OCI-LY3 (cell line): ENCODE results near the gene HKDC1.
A peak's percentile ranks its signal among the peaks of the same experiment; 100 is the strongest.

Source experiments
- H2AFZ ChIP-seq: fragments of 200-600, 300-600 bp; shearing (Covaris generic); 2 replicates; pipeline ENCODE4 v1.6.0; 2014; ENCODE audit warnings: antibody characterized with exemption, low read depth, low read length
- H3K27ac ChIP-seq: fragments of 200-600, 300-600 bp; sonication (generic); 2 replicates; pipeline ENCODE4 v1.5.1; 2014; ENCODE audit warnings: mild to moderate bottlenecking, low read length, moderate library complexity, mixed read lengths
- H3K27me3 ChIP-seq: fragments of 200-600, 300-600 bp; sonication (generic); 2 replicates; pipeline ENCODE4 v1.6.1; 2014; ENCODE audit warnings: low read depth, low read length, mixed read lengths
- H3K36me3 ChIP-seq: fragments of 200-600, 300-600 bp; sonication (generic); replicated peaks from 2 replicates; pipeline ENCODE3; 2014; ENCODE audit warnings: low read depth, low read length, mixed read lengths
- H3K4me1 ChIP-seq: fragments of 300-600, 200-600 bp; sonication (generic); 2 replicates; pipeline ENCODE4 v1.6.1; 2014; ENCODE audit warnings: low read length, mixed read lengths
- H3K4me2 ChIP-seq: fragments of 200-600, 300-600 bp; sonication (generic); 2 replicates; pipeline ENCODE4 v1.6.1; 2014; ENCODE audit warnings: low read length, mixed read lengths
- H3K4me3 ChIP-seq: fragments of 300-600, 200-600 bp; sonication (generic); 2 replicates; pipeline ENCODE4 v1.5.1; 2014; ENCODE audit warnings: antibody characterized with exemption, mild to moderate bottlenecking, low read length, moderate library complexity
- H3K79me2 ChIP-seq: fragments of 300-600, 200-600 bp; shearing (Covaris generic); 2 replicates; pipeline ENCODE4 v1.6.1; 2014; ENCODE audit warnings: mild to moderate bottlenecking, low read length, mixed read lengths
- H3K9ac ChIP-seq: fragments of 300-600, 200-600 bp; shearing (Covaris generic); 2 replicates; pipeline ENCODE4 v1.6.0; 2014; ENCODE audit warnings: mild to moderate bottlenecking, low read length, moderate library complexity
- H3K9me3 ChIP-seq: fragments of 200-600, 300-600 bp; shearing (Covaris generic); 2 replicates; pipeline ENCODE4 v1.6.1; 2014; ENCODE audit warnings: low read length, mixed read lengths; ENCODE audit not compliant: insufficient read depth
- H4K20me1 ChIP-seq: fragments of 200-600, 300-600 bp; sonication (generic); 2 replicates; pipeline ENCODE4 v1.6.1; 2016; ENCODE audit warnings: low read length, mixed read lengths; ENCODE audit not compliant: insufficient read depth
- CTCF ChIP-seq: fragments of 200-600, 300-600 bp; sonication (generic); IDR thresholded peaks from 2 replicates; pipeline ENCODE4 v1.5.1; 2014; ENCODE audit warnings: antibody characterized with exemption, low read length, low read depth
- EZH2phosphoT487 ChIP-seq: fragments of 200-600 bp; shearing (Covaris generic); IDR thresholded peaks from 2 replicates; pipeline ENCODE4 v1.6.1; 2018; ENCODE audit warnings: antibody characterized with exemption, mixed run types, low read depth

Gene HKDC1

DNA sequence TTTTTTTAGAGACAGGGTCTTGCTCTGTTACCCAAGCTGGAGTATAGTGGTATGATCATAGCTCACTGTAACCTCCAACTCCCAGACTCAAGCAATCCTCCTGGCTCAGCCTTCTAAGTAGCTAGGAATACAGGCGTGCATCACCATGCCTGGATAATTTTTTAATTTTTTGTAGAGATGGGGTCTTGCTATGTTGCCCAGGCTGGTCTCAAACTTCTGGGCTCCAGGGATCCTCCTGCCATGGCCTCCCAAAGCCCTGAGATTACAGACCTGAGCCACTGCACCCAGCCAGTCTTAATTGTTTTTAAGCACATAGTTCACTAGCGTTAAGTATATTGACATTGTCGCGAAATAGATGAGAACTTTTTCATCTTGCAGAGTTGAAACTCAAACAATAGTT, 38.1 kb upstream of the HKDC1 start:
- H3K4me3 ChIP-seq, result no peak overlapping the region
- H4K20me1 ChIP-seq, result no peaks in the 10 kb centered on the region
- no peaks in the 10 kb centered on the region for H3K27me3 ChIP-seq
- no peaks in the 10 kb centered on the region for H3K9me3 ChIP-seq
- TF ChIP-seq CTCF (no peak), EZH2phosphoT487 (no peak)
- H3K79me2 ChIP-seq, result peaks cover 70% of the 10 kb centered on the region
- H3K36me3 ChIP-seq, result peaks cover 5% of the 10 kb centered on the region
- H2AFZ ChIP-seq, result no peak overlapping the region
- no peak overlapping the region for H3K27ac ChIP-seq
- no peak overlapping the region for H3K9ac ChIP-seq
- peaks cover 13% of the 10 kb centered on the region for H3K4me1 ChIP-seq
- no peak overlapping the region for H3K4me2 ChIP-seq

GRCh38 chr10:69186524-69186923, 33.6 kb upstream of the HKDC1 start:
- Histone ChIP-seq H3K4me1 (peaks cover 1% of the 10 kb centered on the region; the same call in 1 of the 2 replicates), H3K9ac (no peak overlapping the region), H3K27ac (no peak overlapping the region), H3K9me3 (no peaks in the 10 kb centered on the region), H2AFZ (no peak overlapping the region), H3K4me2 (no peak overlapping the region), H3K27me3 (no peaks in the 10 kb centered on the region), H3K79me2 (peaks cover 44% of the 10 kb centered on the region), H4K20me1 (no peaks in the 10 kb centered on the region), H3K4me3 (no peak overlapping the region), H3K36me3 (peaks cover 13% of the 10 kb centered on the region)
- TF ChIP-seq EZH2phosphoT487 (no peak), CTCF (no peak)

- Histone ChIP-seq H3K9me3 (no peaks in the 10 kb centered on the region), H3K36me3 (peaks cover 2% of the 10 kb centered on the region), H4K20me1 (no peaks in the 10 kb centered on the region), H3K4me3 (no peak overlapping the region), H3K79me2 (no peaks in the 10 kb centered on the region), H3K4me1 (peaks cover 9% of the 10 kb centered on the region), H3K27ac (no peak overlapping the region), H3K4me2 (no peak overlapping the region), H3K9ac (no peak overlapping the region), H3K27me3 (no peaks in the 10 kb centered on the region), H2AFZ (no peak overlapping the region)
- TF ChIP-seq EZH2phosphoT487 (no peak), CTCF (no peak)
These were observed 19.1 kb upstream of the HKDC1 start for GRCh38 chr10:69201045-69201444.

DNA sequence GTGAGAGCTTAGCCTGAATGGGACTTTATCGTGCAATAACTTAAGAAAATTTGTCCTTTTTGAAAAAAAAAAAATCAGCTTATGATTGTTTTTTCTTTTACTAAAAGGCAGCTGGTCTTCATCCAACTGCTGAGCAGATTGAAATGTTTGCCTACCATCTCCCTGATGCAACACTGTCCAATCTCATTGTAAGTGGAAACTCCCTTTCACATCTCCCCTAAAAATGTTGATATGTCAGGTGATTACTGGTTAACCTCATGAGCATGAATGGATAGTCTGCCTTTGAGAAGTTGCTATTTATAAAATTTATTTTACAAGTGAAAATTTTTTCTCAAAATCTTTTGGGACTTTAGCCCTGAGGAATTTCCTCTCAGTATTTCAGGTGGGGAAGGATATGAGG, 17.8 kb upstream of the HKDC1 start:
- Histone ChIP-seq H3K27ac (peak overlapping the region; percentile 32; the same call in 1 of the 2 replicates), H3K27me3 (no peaks in the 10 kb centered on the region), H3K9me3 (no peaks in the 10 kb centered on the region), H3K79me2 (no peaks in the 10 kb centered on the region), H3K4me3 (no peak overlapping the region), H3K36me3 (peaks cover 2% of the 10 kb centered on the region), H3K9ac (no peak overlapping the region), H3K4me2 (no peak overlapping the region), H2AFZ (no peak overlapping the region), H3K4me1 (peaks cover 9% of the 10 kb centered on the region), H4K20me1 (no peaks in the 10 kb centered on the region)
- TF ChIP-seq EZH2phosphoT487 (no peak), CTCF (no peak)
